HepG2 (cell line): ENCODE measurements around the gene MCOLN1. TPM values are rescaled to one million over a fixed set of nuclear protein-coding genes. Genes with fewer than 3 reads are reported as not detected.

Experiments used
- ADNP ChIP-seq: sonication (generic); formaldehyde crosslinking; IDR thresholded peaks from 2 replicates; pipeline ENCODE4 v1.4.0; 2020; ENCODE audit warnings: missing genetic modification reagents
- FOSL2 ChIP-seq: sonication (generic); formaldehyde crosslinking; IDR thresholded peaks from 2 replicates; pipeline ENCODE4 v1.4.0; 2020; ENCODE audit warnings: missing genetic modification reagents
- FOXO1 ChIP-seq: sonication (generic); formaldehyde crosslinking; IDR thresholded peaks from 2 replicates; pipeline ENCODE4 v1.4.0; 2020; ENCODE audit warnings: missing genetic modification reagents
- HIC2 ChIP-seq: sonication (generic); formaldehyde crosslinking; IDR thresholded peaks from 2 replicates; pipeline ENCODE4 v1.9.0; 2022; ENCODE audit warnings: low read depth, missing genetic modification reagents
- KDM2A ChIP-seq: sonication (generic); formaldehyde crosslinking; IDR thresholded peaks from 2 replicates; pipeline ENCODE4 v1.4.0; 2020; ENCODE audit warnings: low read depth, missing genetic modification reagents, borderline replicate concordance
- MEF2D ChIP-seq: sonication (generic); formaldehyde crosslinking; IDR thresholded peaks from 2 replicates; pipeline ENCODE4 v1.5.1; 2020; ENCODE audit warnings: mild to moderate bottlenecking, missing genetic modification reagents
- MXI1 ChIP-seq: IDR thresholded peaks from 3 replicates; pipeline ENCODE4 v1.6.1; 2012; ENCODE audit warnings: low read depth, low read length, inconsistent platforms, borderline replicate concordance
- NCOA1 ChIP-seq: sonication (generic); formaldehyde crosslinking; IDR thresholded peaks from 2 replicates; pipeline ENCODE4 v1.9.0; 2021; ENCODE audit warnings: missing genetic modification reagents
- PAX8 ChIP-seq: sonication (generic); formaldehyde crosslinking; IDR thresholded peaks from 2 replicates; pipeline ENCODE4 v1.8.0; 2022; ENCODE audit warnings: mild to moderate bottlenecking, missing genetic modification reagents, borderline replicate concordance
- PBX2 ChIP-seq: IDR thresholded peaks from 2 replicates; pipeline ENCODE4 v1.6.1; 2016; ENCODE audit warnings: control low read depth
- RFX5 ChIP-seq: IDR thresholded peaks from 2 replicates; pipeline ENCODE4 v1.6.1; 2011; ENCODE audit warnings: low read depth, low read length, improper control_type of control experiment
- SMARCC2 ChIP-seq: fragments of 450-650 bp; IDR thresholded peaks from 2 replicates; pipeline ENCODE4 v1.6.1; 2017; ENCODE audit warnings: antibody characterized with exemption, mild to moderate bottlenecking
- SNAI1 ChIP-seq: sonication (generic); formaldehyde crosslinking; IDR thresholded peaks from 2 replicates; pipeline ENCODE4 v1.5.0; 2020; ENCODE audit warnings: mild to moderate bottlenecking, missing genetic modification reagents, borderline replicate concordance
- SP5 ChIP-seq: IDR thresholded peaks from 2 replicates; pipeline ENCODE4 v1.6.1; 2016; ENCODE audit warnings: low read depth, borderline replicate concordance
- STAT5B ChIP-seq: sonication (generic); formaldehyde crosslinking; IDR thresholded peaks from 2 replicates; pipeline ENCODE4 v1.4.0; 2020; ENCODE audit warnings: missing genetic modification reagents
- TFAP4 ChIP-seq: sonication (generic); IDR thresholded peaks from 2 replicates; pipeline ENCODE4 v1.6.1; 2016; ENCODE audit warnings: low read depth, borderline replicate concordance
- THRA ChIP-seq: sonication (generic); formaldehyde crosslinking; IDR thresholded peaks from 2 replicates; pipeline ENCODE4 v1.4.0; 2020; ENCODE audit warnings: missing genetic modification reagents, borderline replicate concordance
- ZFAT ChIP-seq: sonication (generic); formaldehyde crosslinking; conservative IDR thresholded peaks from 2 replicates; pipeline ENCODE4 v1.8.1; 2023; ENCODE audit warnings: missing genetic modification reagents, inconsistent platforms
- ZNF18 ChIP-seq: sonication (generic); formaldehyde crosslinking; IDR thresholded peaks from 2 replicates; pipeline ENCODE4 v1.8.0; 2022; ENCODE audit warnings: mild to moderate bottlenecking, missing genetic modification reagents; ENCODE audit not compliant: insufficient replicate concordance
- ZNF180 ChIP-seq: sonication (generic); formaldehyde crosslinking; IDR thresholded peaks from 2 replicates; pipeline ENCODE4 v1.4.0; 2020; ENCODE audit warnings: low read depth, missing genetic modification reagents, borderline replicate concordance
- ZNF296 ChIP-seq: sonication (generic); formaldehyde crosslinking; conservative IDR thresholded peaks from 2 replicates; pipeline ENCODE4 v1.5.0; 2020; ENCODE audit warnings: mild to moderate bottlenecking, missing genetic modification reagents
- ZNF781 ChIP-seq: sonication (generic); formaldehyde crosslinking; IDR thresholded peaks from 2 replicates; pipeline ENCODE4 v1.5.1; 2020; ENCODE audit warnings: borderline replicate concordance, mild to moderate bottlenecking, missing genetic modification reagents; ENCODE audit errors: not compliant biosample characterization
- ZSCAN25 ChIP-seq: sonication (generic); formaldehyde crosslinking; IDR thresholded peaks from 2 replicates; pipeline ENCODE4 v1.8.0; 2022; ENCODE audit warnings: mild to moderate bottlenecking, missing genetic modification reagents
- polyA plus RNA-seq, 8 experiments: library from polyadenylated mRNA; depleted of rRNA in 3 of 8; stranded (reverse) in 7 of 8; unstranded in 1 of 8; fragments of >200 nt; fragmentation: Illumina TruSeq in 4 of 8; extraction: Trizol in 4 of 8; gene quantifications; 2 replicates each; pipeline versions ENCODE4 v1.2.1 to v1.2.3, GENCODE V29; 2011 to 2016; ENCODE audit warnings: low read depth in 4 of 8, missing spikeins in 1 of 8, mixed read lengths in 1 of 8; ENCODE audit not compliant: insufficient read depth in 1 of 8
- total RNA-seq, 5 experiments: library from RNA; depleted of rRNA; stranded (reverse); fragments of >200 nt; fragmentation: Illumina TruSeq; extraction: Trizol; gene quantifications; 2 replicates each; pipeline ENCODE4 v1.2.3, GENCODE V29; 2016; ENCODE audit warnings: low read depth in 1 of 5

The MCOLN1 gene
- total and polyA plus RNA-seq, 2 of the 13 experiments (the other 11 are each of a cell fraction or from before 2014, with no cell fraction given): 3.4 to 15.7 TPM

- TF ChIP-seq ZNF296: no peak
- no peak for TF ChIP-seq ZNF18
- TF ChIP-seq ZSCAN25 (CRISPR knock-in tag): no peak
- no peak for TF ChIP-seq STAT5B (CRISPR knock-in tag)
- no peak for TF ChIP-seq FOSL2 (CRISPR knock-in tag)
- no peak for TF ChIP-seq SP5 (CRISPR knock-in tag)
- TF ChIP-seq FOXO1: no peak
- TF ChIP-seq RFX5: no peak
- TF ChIP-seq MEF2D (CRISPR knock-in tag): no peak
- no peak for TF ChIP-seq THRA
- no peak for TF ChIP-seq TFAP4
- no peak for TF ChIP-seq ZNF781 (CRISPR knock-in tag)
- no peak for TF ChIP-seq SMARCC2
- TF ChIP-seq ZNF180: no peak
- no peak for TF ChIP-seq SNAI1
- peak; percentile 12; the same call in 1 of the 3 replicates for TF ChIP-seq MXI1
- TF ChIP-seq HIC2 (CRISPR knock-in tag): no peak
- TF ChIP-seq ZFAT (CRISPR knock-in tag): no peak
- TF ChIP-seq PAX8 (CRISPR knock-in tag): no peak
- TF ChIP-seq ADNP (CRISPR knock-in tag): no peak
- TF ChIP-seq PBX2 (CRISPR knock-in tag): no peak
- TF ChIP-seq NCOA1: no peak
- peak; percentile 43; the same call in 1 of the 2 replicates for TF ChIP-seq KDM2A (CRISPR knock-in tag)
Observed at GRCh38 chr19:7515645-7516151, 6.7 kb upstream of the MCOLN1 start, which contains the start of gene ZNF358 (continued).
